HepG2 (cell line): ENCODE measurements around the gene MORN3. TPM values are rescaled to one million over a fixed set of nuclear protein-coding genes. Genes with fewer than 3 reads are reported as not detected.

Experiments
- CEBPZ ChIP-seq: IDR thresholded peaks from 2 replicates; pipeline ENCODE4 v1.6.1; 2012; ENCODE audit warnings: low read length, improper control_type of control experiment
- CHCHD3 ChIP-seq: sonication (generic); formaldehyde crosslinking; IDR thresholded peaks from 2 replicates; pipeline ENCODE4 v1.8.0; 2022; ENCODE audit warnings: mild to moderate bottlenecking, missing genetic modification reagents, moderate library complexity
- ZNF574 ChIP-seq: sonication (generic); formaldehyde crosslinking; IDR thresholded peaks from 2 replicates; pipeline ENCODE4 v1.4.0; 2020; ENCODE audit warnings: missing genetic modification reagents
- ZUFSP ChIP-seq: sonication (generic); formaldehyde crosslinking; IDR thresholded peaks from 2 replicates; pipeline ENCODE4 v1.9.0; 2021; ENCODE audit warnings: missing genetic modification reagents, mild to moderate bottlenecking, borderline replicate concordance
- polyA plus RNA-seq, 8 experiments: library from polyadenylated mRNA; depleted of rRNA in 3 of 8; stranded (reverse) in 7 of 8; unstranded in 1 of 8; fragments of >200 nt; fragmentation: Illumina TruSeq in 4 of 8; extraction: Trizol in 4 of 8; gene quantifications; 2 replicates each; pipeline versions ENCODE4 v1.2.1 to v1.2.3, GENCODE V29; 2011 to 2016; ENCODE audit warnings: low read depth in 4 of 8, missing spikeins in 1 of 8, mixed read lengths in 1 of 8; ENCODE audit not compliant: insufficient read depth in 1 of 8
- total RNA-seq, 5 experiments: library from RNA; depleted of rRNA; stranded (reverse); fragments of >200 nt; fragmentation: Illumina TruSeq; extraction: Trizol; gene quantifications; 2 replicates each; pipeline ENCODE4 v1.2.3, GENCODE V29; 2016; ENCODE audit warnings: low read depth in 1 of 5

MORN3 gene
- total and polyA plus RNA-seq, 2 of the 13 experiments (the other 11 are each of a cell fraction or from before 2014, with no cell fraction given), result 1.1 to 2.0 TPM

GRCh38 chr12:121630791-121631355 lies 38.6 kb downstream of the MORN3 start (continued):
- no peak for TF ChIP-seq ZNF574 (CRISPR knock-in tag)
- no peak for TF ChIP-seq CEBPZ
- TF ChIP-seq CHCHD3 (CRISPR knock-in tag), result no peak
- no peak for TF ChIP-seq ZUFSP
